HepG2 (cell line): ENCODE measurements around the gene MED1. TPM values are rescaled to one million over a fixed set of nuclear protein-coding genes. Genes with fewer than 3 reads are reported as not detected.
A peak's percentile ranks its signal among the peaks of the same experiment; 100 is the strongest.

Experiments used
- HDAC1 ChIP-seq: sonication (generic); formaldehyde crosslinking; IDR thresholded peaks from 2 replicates; pipeline ENCODE4 v1.5.1; 2020; ENCODE audit warnings: mild to moderate bottlenecking, missing genetic modification reagents
- MED8 ChIP-seq: sonication (generic); formaldehyde crosslinking; IDR thresholded peaks from 2 replicates; pipeline ENCODE4 v1.8.1; 2023; ENCODE audit warnings: mild to moderate bottlenecking, missing genetic modification reagents; ENCODE audit not compliant: insufficient replicate concordance
- NCOA1 ChIP-seq: sonication (generic); formaldehyde crosslinking; IDR thresholded peaks from 2 replicates; pipeline ENCODE4 v1.9.0; 2021; ENCODE audit warnings: missing genetic modification reagents
- NONO ChIP-seq, 2 experiments: fragments of 450-650 bp in 1 of 2; sonication (generic) in 1 of 2; formaldehyde crosslinking in 1 of 2; IDR thresholded peaks in 1 of 2; conservative IDR thresholded peaks in 1 of 2; 2 replicates each; pipeline versions ENCODE4 v1.6.1 to v1.8.0; 2017 to 2022; ENCODE audit warnings: mild to moderate bottlenecking in 1 of 2, missing genetic modification reagents in 1 of 2, moderate library complexity in 1 of 2
- ZBTB21 ChIP-seq: sonication (generic); formaldehyde crosslinking; IDR thresholded peaks from 2 replicates; pipeline ENCODE4 v1.4.0; 2020; ENCODE audit warnings: missing genetic modification reagents
- ZC3H4 ChIP-seq: sonication (generic); formaldehyde crosslinking; IDR thresholded peaks from 2 replicates; pipeline ENCODE4 v1.4.0; 2020; ENCODE audit warnings: missing genetic modification reagents, borderline replicate concordance
- ZNF747 ChIP-seq: sonication (generic); formaldehyde crosslinking; IDR thresholded peaks from 2 replicates; pipeline ENCODE4 v1.8.1; 2023; ENCODE audit warnings: missing genetic modification reagents, mild to moderate bottlenecking, borderline replicate concordance
- polyA plus RNA-seq, 8 experiments: library from polyadenylated mRNA; depleted of rRNA in 3 of 8; stranded (reverse) in 7 of 8; unstranded in 1 of 8; fragments of >200 nt; fragmentation: Illumina TruSeq in 4 of 8; extraction: Trizol in 4 of 8; gene quantifications; 2 replicates each; pipeline versions ENCODE4 v1.2.1 to v1.2.3, GENCODE V29; 2011 to 2016; ENCODE audit warnings: low read depth in 4 of 8, missing spikeins in 1 of 8, mixed read lengths in 1 of 8; ENCODE audit not compliant: insufficient read depth in 1 of 8
- total RNA-seq, 5 experiments: library from RNA; depleted of rRNA; stranded (reverse); fragments of >200 nt; fragmentation: Illumina TruSeq; extraction: Trizol; gene quantifications; 2 replicates each; pipeline ENCODE4 v1.2.3, GENCODE V29; 2016; ENCODE audit warnings: low read depth in 1 of 5
- TF ChIP-seq, protein P1 (sequence below): fragments of 450-650 bp; IDR thresholded peaks from 2 replicates; pipeline ENCODE4 v1.6.1; 2016
- TF ChIP-seq, protein P2 (sequence below): sonication (generic); formaldehyde crosslinking; IDR thresholded peaks from 2 replicates; pipeline ENCODE4 v1.8.1; 2023; ENCODE audit warnings: mild to moderate bottlenecking, missing genetic modification reagents
- TF ChIP-seq, protein P3 (sequence below): sonication (generic); formaldehyde crosslinking; IDR thresholded peaks from 2 replicates; pipeline ENCODE4 v1.4.0; 2020; ENCODE audit warnings: missing genetic modification reagents
- TF ChIP-seq, protein P4 (sequence below): sonication (generic); formaldehyde crosslinking; IDR thresholded peaks from 2 replicates; pipeline ENCODE4 v1.4.0; 2020; ENCODE audit warnings: missing genetic modification reagents

MED1 gene
- total and polyA plus RNA-seq, 2 of the 13 experiments (the other 11 are each of a cell fraction or from before 2014, with no cell fraction given), result 37.5 to 40.1 TPM

DNA sequence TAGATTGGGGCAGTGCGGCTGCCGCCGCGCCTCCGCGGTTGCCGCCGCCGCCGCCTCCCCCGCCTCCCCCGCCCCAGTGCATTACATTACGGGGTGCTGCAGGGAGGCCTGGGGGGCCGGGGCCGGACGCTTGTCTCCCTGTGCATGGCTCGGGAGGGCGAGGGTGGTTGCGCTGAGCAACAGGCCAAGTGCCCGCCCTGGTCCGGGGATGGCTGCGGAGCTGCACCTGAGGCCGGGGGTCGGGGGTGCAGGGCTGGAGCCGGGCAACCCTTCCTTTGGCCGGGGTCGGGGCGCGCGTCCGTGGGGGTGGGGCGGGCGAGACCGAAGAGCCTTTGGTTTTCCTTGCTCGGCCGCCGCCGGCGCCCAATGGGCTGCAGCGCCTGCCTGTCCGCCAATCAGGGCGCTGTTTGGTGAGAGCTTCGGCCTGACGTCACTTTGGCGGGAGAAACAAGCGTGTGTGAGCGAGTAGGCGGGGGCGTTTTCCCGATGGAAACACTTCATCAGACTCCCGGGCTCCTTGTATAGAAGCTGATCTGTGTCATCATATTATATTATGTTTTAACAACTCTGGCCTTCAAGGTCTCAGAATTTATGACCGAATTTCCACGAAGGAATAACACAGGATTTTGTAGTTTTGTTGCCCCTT, 48.7 kb downstream of the MED1 start (continued):
- TF ChIP-seq, protein P1, sequence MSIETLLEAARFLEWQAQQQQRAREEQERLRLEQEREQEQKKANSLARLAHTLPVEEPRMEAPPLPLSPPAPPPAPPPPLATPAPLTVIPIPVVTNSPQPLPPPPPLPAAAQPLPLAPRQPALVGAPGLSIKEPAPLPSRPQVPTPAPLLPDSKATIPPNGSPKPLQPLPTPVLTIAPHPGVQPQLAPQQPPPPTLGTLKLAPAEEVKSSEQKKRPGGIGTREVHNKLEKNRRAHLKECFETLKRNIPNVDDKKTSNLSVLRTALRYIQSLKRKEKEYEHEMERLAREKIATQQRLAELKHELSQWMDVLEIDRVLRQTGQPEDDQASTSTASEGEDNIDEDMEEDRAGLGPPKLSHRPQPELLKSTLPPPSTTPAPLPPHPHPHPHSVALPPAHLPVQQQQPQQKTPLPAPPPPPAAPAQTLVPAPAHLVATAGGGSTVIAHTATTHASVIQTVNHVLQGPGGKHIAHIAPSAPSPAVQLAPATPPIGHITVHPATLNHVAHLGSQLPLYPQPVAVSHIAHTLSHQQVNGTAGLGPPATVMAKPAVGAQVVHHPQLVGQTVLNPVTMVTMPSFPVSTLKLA, result peak; percentile 82
- no peak for TF ChIP-seq ZC3H4 (CRISPR knock-in tag)
- TF ChIP-seq, protein P2, sequence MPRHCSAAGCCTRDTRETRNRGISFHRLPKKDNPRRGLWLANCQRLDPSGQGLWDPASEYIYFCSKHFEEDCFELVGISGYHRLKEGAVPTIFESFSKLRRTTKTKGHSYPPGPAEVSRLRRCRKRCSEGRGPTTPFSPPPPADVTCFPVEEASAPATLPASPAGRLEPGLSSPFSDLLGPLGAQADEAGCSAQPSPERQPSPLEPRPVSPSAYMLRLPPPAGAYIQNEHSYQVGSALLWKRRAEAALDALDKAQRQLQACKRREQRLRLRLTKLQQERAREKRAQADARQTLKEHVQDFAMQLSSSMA, result no peak
- TF ChIP-seq NCOA1 (CRISPR knock-in tag), result no peak
- no peak for TF ChIP-seq ZNF747 (CRISPR knock-in tag)
- TF ChIP-seq NONO (IDR thresholded peaks at IDR 0.05), result no peak
- TF ChIP-seq NONO (CRISPR knock-in tag; conservative IDR thresholded peaks at IDR 0.05), result no peak
- TF ChIP-seq ZBTB21 (CRISPR knock-in tag), result no peak
- TF ChIP-seq, protein P3, sequence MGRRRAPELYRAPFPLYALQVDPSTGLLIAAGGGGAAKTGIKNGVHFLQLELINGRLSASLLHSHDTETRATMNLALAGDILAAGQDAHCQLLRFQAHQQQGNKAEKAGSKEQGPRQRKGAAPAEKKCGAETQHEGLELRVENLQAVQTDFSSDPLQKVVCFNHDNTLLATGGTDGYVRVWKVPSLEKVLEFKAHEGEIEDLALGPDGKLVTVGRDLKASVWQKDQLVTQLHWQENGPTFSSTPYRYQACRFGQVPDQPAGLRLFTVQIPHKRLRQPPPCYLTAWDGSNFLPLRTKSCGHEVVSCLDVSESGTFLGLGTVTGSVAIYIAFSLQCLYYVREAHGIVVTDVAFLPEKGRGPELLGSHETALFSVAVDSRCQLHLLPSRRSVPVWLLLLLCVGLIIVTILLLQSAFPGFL (CRISPR knock-in tag), result no peak
- TF ChIP-seq, protein P4, sequence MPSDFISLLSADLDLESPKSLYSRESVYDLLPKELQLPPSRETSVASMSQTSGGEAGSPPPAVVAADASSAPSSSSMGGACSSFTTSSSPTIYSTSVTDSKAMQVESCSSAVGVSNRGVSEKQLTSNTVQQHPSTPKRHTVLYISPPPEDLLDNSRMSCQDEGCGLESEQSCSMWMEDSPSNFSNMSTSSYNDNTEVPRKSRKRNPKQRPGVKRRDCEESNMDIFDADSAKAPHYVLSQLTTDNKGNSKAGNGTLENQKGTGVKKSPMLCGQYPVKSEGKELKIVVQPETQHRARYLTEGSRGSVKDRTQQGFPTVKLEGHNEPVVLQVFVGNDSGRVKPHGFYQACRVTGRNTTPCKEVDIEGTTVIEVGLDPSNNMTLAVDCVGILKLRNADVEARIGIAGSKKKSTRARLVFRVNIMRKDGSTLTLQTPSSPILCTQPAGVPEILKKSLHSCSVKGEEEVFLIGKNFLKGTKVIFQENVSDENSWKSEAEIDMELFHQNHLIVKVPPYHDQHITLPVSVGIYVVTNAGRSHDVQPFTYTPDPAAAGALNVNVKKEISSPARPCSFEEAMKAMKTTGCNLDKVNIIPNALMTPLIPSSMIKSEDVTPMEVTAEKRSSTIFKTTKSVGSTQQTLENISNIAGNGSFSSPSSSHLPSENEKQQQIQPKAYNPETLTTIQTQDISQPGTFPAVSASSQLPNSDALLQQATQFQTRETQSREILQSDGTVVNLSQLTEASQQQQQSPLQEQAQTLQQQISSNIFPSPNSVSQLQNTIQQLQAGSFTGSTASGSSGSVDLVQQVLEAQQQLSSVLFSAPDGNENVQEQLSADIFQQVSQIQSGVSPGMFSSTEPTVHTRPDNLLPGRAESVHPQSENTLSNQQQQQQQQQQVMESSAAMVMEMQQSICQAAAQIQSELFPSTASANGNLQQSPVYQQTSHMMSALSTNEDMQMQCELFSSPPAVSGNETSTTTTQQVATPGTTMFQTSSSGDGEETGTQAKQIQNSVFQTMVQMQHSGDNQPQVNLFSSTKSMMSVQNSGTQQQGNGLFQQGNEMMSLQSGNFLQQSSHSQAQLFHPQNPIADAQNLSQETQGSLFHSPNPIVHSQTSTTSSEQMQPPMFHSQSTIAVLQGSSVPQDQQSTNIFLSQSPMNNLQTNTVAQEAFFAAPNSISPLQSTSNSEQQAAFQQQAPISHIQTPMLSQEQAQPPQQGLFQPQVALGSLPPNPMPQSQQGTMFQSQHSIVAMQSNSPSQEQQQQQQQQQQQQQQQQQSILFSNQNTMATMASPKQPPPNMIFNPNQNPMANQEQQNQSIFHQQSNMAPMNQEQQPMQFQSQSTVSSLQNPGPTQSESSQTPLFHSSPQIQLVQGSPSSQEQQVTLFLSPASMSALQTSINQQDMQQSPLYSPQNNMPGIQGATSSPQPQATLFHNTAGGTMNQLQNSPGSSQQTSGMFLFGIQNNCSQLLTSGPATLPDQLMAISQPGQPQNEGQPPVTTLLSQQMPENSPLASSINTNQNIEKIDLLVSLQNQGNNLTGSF (CRISPR knock-in tag), result no peak
- no peak for TF ChIP-seq MED8 (CRISPR knock-in tag)
- TF ChIP-seq HDAC1 (CRISPR knock-in tag), result peak; percentile 79
